Right lobe of liver (tissue), 4 donors: ENCODE data around the gene TEP1.

ENCODE experiments used
- CTCF ChIP-seq, 4 donors: fragments of 200-600 bp in 3 of 4; fragments of 450-650 bp in 1 of 4; IDR thresholded peaks; one replicate each; pipeline versions ENCODE4 v1.5.1 to v1.8.0; 2016 to 2022; ENCODE audit warnings: antibody characterized with exemption in 4 of 4, mild to moderate bottlenecking in 2 of 4
- POLR2A ChIP-seq: fragments of 450-650 bp; IDR thresholded peaks from one replicate; pipeline ENCODE4 v1.6.1; 2017; ENCODE audit warnings: antibody characterized with exemption, mild to moderate bottlenecking
- donor health status: DM: no; HTN: no; CAD: no.
- donor health status: DM: no; HTN: no; CAD: no.
- donor health status: DM: no; HTN: yes; CAD: no.

DNA sequence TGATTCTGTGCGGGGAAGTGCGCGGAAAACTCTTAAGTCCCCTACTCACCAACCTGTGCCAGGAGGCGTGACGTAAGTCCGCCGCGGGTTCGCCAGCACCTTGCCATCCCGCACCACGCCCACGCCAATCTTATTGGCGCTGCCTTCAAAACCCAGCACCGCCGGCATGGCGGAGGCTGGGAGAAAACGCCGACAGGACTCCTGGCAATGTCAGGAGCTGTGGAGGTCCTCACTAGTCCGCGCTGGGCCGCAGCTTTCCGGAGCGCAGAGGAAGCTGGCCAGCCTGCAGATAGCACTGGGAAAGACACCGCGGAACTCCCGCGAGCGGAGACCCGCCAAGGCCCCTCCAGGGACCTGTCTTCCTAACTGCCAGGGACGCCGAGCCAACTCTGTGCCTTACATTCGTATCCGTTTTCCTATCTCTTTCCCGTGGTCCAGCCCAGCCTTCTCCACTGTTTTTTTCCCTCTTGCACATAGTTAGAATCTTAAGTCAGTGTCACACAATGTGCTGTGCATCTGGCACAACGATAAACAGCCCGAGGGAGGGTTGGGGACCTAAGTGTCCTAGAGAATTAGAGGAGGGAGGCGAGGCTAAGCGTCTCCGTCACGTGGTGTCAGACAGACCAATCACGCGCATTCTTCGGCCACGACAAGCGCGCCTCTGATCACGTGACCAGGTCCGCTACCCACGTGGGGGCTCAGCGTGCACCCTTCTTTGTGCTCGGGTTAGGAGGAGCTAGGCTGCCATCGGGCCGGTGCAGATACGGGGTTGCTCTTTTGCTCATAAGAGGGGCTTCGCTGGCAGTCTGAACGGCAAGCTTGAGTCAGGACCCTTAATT lies 41.4 kb upstream of the TEP1 start, which contains the start of the genes APEX1 and OSGEP:
- TF ChIP-seq CTCF (IDR thresholded peaks at IDR 0.05) (no peak), POLR2A (peak; percentile 79)
